HG02759 (cell line): Measurements from ENCODE around the gene FBXL20.
"Not testable (repeated sequence)": the region's sequence is repeated elsewhere in the genome, so short reads cannot be mapped to it uniquely, and the experiment has no call there.

ENCODE experiments used
- ATAC-seq: cut with Tn5 transposase; IDR thresholded peaks from one replicate; pipeline ENCODE4 v1.9.1; 2021; ENCODE audit warnings: mild to moderate bottlenecking, moderate library complexity; ENCODE audit not compliant: unreplicated experiment

Gene FBXL20

DNA sequence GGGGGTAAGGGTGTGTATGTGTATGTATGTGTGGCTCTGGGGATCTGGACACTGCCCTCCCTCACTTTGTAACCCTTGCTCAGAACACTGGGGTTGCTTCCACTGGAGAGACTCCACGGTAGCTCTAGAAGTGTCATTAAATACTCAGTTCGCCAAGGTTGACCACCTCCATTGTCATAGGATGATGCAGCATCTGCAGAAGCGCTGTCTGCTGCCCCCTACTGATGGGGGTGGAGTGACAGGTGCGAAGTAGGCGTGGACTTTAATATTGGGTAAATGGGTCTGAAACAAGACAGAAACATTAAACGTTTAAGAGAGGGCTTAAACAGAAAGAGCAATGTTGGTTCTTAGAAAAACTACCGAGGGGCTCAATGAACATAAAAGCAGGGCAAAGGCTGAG is 140.1 kb downstream of the FBXL20 start:
- ATAC-seq = no peak

DNA sequence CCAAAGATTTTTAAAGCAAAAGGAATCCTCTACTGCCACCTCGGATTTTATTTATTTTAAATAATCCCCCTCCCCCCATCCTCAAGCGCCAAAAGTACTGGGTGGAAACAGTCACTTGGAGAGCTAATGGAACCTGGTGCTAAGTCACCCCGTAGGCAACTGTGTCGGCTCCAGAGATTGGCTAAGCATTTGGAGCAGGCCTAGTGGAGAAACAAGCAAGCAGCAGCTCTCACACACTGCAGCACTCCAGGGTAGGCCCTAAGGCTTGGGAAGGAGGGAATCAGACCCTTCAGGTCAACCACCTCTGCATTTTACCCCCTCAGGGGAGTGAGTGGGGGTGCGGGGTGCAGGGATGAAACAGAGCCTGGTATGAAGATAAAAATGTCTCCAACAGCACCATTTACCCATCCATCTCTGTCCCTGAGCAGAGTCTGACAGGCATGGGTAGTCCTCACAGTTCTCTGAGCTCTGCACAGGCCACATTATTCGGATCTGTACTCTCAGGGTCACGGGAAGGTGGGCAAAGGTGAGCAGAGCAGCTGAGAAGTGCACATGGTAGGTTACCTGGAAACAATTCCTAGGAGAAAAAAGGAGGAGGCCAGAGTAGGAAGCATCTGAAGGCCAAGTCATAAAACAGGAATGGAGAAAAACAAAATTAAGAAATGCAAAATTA is 148.5 kb downstream of the FBXL20 start:
- no peak for ATAC-seq

DNA sequence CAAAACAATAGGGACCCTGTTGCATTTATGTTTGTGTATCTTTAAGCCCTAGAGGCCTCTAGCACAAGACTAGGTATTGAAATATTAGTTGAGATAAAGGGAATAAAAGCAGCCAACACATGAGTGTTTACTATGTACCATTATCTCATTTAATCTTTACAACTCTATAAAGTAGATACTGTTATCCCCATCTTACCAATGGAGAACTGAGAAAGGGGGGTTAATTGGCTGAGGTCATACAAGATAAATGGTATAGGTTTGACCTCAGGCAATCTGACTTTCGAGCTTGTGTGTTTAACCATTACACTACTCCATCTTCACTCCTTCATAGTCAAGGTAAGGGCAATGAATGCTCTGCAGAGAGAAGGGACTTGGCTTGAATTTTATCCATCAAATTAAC is 149.4 kb downstream of the FBXL20 start:
- no peak for ATAC-seq

DNA sequence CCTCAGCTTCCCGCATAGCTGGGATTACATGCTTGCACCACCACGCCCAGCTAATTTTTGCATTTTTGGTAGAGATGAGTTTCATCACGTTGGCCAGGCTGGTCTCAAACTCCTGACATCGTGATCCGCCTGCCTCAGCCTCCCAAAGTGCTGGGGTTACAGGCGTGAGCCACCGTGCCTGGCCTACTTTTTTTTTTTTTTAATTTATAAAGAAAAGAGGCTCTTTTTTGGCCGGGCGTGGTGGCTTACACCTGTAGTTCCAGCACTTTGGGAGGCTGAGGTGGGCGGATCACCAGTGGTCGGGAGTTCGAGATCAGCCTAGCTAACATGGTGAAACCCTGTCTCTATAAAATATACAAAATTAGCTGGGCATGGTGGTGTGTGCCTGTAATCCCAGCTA is 151.3 kb downstream of the FBXL20 start:
- ATAC-seq = not testable (repeated sequence)

DNA sequence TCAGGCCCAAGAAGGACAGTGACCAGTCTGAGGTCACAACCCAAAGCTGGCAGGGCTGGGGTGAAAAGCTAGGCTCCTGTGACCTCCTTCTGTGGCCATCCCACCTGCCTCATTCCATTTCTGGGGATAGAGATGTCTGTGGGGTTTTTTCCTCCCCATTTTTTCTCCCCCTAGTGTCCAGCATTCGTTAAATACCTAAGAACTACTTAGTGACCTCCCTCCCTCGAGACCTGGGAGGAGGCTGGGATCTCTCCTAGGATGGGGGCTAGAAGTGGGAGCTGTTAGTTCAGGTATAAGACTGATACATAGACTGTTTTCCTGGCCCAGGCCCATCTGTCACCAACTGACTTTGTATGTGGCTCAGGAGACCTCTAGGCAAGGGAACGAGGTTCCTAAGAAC is 155.2 kb downstream of the FBXL20 start:
- ATAC-seq = no peak

DNA sequence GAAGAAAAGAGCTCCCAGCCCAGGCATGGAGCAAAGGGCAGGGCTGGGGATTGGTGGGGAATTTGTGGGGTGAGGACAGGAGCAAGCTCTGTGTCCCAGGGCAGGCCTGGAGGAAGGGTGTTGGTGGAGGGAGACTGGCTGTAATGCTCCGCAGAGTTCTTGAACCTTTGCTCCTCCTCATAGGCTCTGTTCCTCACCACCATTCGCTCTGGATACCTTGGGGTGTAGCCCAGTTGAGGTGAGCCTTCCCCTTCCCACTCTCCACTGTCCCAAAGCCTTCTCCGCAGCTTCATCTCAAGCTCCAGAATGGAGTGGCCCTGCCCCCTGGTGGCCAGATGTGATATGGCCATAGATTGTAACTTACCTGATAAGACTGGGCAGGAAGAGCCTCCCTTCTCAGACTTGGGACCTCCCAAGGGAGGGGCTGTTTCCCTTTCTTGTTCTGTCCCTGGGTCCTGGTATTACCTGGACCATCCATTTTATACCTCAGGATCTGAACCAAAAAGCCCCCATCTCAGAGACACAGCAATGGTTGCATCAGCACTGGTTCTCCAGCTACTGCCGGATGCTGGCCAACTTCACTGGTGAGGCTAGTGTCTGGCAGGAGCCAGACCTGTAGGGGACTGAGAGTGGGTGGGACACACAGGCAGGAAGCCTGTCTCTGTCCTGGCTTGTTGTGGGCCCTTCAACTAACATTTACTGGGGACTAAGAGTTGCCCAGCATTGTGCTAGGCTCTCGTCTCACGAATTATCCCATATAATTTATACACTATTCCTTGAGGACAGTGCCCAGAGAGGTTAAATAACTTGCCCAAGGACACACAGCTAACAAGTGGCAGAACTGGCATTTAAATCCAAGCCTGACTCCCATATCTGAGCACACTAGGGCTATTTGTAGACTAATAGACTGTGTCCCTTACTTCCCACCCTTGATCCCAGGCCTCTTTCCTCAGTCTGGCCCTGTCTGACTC is 156.5 kb downstream of the FBXL20 start:
- ATAC-seq = no peak

DNA sequence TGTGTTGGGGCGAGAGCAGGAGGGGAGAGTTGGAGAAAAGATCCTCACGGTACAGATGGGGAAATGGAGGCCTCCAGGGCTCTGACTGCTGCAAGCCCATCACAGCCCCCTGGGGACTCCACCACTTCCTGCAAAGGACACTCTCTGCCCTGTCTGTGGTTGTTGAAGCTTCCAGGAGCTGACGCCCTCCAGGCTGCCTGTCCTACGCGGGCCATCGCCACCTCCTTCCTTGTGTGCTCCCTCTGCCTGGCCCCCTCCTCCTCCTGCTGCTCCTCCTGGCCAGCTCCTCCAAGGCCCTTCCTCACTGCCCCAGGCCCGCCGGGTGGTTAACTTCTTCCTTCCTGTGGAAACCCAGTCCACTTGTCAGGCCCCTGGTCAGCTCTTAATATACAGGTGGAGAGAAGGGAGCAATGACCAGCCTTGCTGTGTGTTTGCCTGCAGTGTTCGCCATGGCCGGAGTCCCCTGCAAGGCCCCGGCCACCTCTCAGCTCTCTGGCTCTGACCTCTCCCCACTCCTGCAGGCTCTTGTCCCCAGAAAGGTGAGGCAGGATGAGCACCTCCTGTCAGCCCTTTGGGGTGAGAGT is 157.3 kb downstream of the FBXL20 start:
- no peak for ATAC-seq

DNA sequence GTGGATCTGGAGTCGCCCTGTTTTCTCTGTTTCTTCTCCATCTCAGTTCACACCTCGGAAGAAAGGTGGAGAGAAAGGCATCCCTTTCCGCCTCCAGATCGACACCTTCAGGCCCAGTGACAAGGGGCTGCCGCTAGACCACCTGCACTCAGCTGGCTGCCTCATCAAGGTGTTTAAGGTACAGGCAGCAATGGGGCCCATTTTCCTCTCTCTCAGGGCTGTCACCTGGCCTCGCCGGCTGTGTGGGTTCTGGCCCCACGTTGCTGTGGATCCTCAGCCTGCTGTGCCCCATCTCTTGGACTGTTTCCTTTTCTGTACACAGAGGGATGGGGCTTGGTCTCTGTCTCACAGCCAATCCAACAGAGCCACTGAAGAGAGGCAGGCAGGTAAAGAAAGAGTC is 158.3 kb downstream of the FBXL20 start:
- ATAC-seq = no peak

DNA sequence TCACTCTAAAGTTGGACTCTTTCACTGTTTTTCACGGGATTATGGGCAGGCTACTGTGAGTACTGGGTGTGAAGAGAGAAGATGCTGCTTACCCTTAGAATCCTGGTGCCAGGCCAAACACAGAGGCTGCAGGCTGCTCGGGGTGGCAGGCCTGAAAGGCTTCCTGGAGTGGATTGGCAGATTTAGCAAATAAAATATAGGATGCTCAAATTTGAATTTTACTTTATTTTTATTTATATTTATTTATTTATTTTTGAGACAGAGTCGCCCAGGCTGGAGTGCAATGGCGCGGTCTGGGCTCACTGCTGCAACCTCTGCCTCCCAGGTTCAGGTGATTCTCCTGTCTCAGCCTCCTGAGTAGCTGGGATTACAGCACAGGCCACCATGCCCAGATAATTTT is 160.8 kb downstream of the FBXL20 start:
- no peak for ATAC-seq

DNA sequence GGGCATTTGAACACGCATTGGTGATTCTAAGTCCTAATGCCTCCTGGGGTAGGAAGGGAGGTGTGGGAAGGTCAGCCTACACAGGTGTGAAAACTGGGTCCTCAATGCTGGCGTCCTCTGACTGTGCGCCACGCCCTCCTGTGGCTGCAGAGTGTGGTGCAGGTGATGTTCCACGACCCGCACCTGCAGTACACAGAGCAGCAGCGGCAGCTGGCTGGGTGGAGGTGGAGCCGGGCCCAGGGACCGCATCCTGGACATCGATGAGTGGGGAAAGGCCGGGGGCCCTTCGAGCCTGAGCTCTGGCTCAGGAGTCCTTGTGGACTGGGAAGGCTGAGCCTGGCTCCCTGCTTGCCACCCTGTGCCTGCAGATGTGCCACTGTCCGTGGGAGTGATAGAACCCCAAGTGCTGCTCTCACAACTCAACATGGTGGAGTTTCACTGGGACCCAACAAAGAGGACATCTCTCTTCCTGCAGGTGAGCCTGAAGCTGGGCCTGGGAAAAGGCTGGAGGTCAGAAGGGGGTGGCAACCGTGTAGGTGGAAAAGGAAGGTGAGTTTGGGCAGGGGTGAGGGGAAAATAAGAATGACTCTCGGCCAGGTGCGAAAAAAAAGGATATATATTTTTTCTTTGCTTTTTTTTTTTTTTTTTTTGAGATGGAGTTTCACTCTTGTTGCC is 161.6 kb downstream of the FBXL20 start:
- no peak for ATAC-seq

DNA sequence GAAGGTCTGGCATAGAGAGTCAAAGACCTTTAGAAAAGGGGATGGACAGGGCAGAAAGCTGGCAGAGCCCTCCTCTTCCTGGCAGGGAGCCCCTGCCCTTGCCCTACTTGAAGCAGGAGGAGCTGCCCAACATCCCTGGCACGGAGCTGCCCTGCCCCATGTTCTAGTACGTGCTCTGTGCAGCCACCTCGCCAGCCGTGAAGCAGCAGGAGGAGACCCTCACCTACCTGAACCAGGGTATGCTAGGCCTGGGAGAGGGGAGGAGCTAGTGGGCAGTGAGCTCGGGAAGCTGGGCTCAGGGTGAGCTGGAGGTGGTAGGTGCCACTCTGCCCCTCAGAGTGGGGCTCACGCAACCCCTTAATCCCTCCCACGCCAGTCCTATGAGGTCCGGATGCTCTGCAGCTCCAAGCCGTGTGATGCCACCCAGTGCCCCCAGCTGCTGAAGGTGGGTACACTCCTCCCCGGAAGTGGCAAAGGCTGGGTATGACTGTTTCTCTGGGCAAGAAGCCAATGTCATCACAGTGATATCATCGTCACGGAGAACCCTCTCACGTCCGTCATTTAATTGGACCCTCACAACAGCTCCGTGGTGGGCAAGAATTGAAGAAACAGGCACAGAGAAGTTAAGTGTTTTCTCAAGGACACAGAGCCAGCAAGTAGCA is 163.0 kb downstream of the FBXL20 start:
- ATAC-seq = no peak

DNA sequence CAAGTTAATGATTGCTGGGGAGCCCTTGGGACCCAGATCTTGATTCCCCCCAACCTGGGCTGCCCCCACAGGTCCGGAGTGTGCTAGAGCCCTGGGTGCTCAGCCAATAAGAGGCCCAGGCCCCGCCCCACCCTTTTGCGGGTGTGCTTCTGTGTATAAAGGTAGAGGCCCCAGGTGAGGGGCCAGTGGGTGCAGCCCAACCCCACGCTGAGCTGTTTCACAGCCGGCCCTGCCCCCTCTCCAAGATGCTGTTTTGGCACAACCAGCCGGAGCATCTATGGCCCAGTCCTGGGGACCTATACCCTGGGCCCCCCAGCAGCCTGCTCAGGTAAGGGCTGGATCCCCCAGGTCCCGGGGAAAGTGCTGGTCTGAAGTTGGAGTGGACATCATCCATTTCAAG is 163.8 kb downstream of the FBXL20 start:
- no peak for ATAC-seq

DNA sequence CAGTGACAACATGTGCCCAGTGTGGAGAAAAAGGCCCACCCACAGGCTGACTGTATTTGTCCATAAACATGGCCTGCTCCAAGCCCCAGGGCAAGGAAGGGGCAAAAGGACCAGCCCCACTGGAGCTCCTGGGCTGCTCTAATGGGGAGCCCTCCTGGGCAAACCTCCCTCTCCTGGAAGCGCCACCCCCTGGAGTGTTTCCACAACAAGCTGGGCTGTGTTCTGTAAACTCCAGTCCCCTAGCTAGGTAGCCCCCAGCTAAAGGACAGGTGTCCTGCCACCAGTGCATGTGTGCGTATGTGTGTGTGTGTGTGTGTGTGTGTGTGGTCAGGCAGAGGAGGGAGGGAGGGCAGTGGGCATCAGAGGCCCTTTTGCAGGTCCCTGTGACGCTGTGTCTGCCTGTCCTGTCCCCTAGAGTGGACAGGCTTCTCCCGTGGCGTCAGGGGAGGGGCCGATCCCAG is 164.4 kb downstream of the FBXL20 start:
- no peak for ATAC-seq

DNA sequence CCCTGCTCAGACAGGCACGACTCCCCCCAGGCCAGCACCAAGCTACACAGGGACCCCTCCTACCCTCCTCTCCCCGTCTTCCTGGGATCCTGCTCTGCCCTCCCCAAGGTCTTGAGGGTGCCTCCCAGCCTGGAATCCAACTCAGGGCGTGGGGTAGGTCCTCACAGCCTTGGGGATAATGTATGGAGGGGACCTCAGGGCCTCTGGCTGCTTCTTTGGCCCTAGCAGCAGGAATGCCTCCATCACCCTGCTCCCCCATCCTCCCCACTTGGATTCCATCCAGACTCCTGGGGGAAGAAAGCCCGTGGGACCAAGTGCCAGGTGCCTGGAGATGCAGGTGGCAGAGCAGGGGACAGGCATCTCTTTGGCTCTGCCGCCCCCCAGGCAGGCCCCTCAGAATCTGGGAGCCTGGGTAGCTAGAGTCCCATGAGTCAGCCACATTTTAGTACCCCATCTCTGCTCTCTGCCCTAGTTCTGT is 164.9 kb downstream of the FBXL20 start:
- ATAC-seq = no peak

DNA sequence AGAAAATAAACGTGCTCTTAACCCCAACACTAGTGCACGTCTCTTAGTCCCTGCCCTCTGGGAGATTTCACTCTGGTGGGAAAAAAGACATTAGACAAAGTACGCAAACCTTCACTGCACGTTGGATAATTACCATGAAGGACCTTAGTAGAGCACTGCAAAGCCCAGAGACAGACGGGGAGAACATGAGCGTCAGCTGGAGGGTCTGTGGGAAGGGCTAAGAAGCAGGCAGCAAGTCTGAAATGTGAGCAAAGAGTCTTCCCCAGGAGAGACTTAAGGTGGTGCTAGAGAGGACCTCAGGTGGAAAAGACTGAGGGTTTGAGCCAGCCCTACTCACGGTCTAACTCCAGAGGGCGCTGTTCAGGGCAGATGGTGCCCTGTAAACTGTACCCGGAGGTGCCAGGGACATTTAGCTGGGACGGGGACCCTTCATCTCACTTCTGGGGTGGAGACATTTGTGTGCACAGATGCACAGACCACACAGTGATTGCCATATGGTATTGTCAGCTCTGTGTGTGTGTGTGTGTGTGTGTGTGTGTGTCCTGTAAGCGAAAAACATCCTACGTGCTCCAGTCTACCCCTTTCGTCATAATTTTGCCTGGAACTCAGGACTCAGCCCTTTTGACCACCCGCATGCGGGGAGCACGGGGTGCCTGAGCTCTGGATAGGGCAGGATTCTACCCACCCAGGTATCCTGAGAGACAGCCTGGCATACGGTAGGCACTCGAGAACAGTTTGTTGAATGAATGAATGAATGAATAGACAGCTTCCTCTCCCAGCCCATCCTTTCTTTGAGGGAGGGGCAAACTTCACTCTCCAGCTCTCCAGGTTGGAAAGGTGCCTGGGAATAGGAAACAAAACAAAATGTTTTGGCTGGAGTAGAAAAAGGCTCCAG is 165.6 kb downstream of the FBXL20 start:
- no peak for ATAC-seq

DNA sequence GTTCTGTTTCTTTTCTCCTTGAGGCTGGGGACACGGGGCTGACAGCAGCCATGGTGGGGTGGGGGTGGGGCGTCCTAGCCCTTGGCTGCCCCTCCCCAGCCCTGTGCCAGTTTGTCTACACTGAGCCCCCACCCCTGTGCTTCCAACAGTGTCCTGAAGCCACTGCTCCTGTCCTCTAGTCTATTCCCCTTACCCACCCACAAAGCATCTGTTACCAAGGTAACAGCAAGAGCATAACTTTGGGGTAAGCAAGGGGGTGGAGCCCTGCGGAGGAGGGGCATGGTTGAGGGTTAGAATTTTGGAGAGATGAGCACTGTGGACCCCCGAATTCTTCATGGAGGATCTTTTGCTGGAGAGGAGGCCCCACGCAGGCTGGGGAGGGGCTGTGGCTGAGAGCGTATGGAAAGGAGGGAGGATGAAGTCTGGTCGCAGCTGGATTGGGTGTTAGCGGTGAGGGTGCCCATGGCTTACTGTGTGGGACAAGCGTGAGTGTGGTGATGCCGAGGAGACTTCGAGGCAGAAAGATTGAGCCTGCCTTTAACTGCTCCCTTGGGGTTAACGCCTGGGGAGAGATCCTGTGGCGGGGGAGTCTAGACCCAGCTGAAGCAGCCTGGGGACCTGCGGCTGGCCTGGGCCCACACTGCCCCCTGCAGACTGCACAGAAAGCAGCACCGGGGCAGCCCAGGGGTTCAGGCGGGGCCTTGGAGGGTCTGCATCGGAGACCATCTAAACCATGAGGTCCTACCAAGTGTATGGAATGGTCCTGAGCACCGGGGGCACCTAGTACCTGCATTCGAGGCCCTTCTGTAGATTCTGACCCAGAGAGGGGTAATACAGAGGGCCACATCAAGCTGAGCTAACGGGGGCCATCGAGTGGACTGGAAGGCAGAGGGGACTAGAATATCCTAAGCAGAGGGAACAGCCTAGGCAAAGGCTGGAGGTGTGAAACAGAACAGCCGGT is 169.6 kb downstream of the FBXL20 start:
- peak; percentile 52 for ATAC-seq

DNA sequence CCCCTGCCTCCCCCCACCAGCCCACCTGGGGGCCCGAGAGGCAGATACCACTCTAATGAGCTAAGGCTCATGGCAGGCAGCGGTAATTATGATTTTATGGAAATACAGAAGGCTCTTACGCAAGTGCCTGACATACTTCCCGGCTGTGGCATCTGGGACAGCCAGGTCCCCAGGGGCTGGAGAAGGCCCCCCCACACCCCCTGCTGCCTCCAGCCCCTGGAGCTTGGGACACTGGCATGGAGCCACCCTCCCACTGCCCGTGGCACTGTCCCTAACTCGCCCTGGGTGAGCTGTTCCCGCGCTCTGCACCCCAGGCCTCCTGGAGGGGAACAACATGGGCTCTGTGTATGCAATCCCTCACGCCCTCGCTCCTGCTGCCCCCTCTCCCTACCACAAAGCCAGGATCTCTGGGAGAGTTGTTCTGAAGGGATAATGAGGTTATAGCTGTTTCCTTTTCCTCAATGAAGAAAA is 170.3 kb downstream of the FBXL20 start:
- ATAC-seq = no peak

DNA sequence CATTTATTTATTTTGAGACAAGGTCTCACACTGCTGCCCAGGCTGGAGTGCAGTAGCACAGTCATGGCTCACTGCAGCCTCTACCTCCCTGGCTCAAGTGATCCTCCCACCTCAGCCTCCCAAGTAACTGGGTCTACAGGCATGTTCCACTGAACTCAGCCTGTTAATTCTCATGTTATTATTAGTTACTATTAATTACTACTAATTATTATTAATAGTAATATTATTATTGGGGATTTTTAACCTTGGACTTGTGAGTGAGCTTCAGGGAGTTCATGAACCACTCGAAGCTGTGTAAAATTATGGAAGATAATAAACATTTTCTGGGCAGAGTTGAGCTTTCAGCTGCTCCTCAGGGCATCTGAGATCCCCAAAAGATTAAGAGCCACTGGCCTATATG is 171.1 kb downstream of the FBXL20 start:
- ATAC-seq = no peak
